K562 (cell line): ENCODE results near the gene EID2. TPM values are rescaled to one million over a fixed set of nuclear protein-coding genes. Genes with fewer than 3 reads are reported as not detected.

Experiments
- BRF1 ChIP-seq: IDR thresholded peaks from 3 replicates; pipeline ENCODE4 v1.6.1; 2011; ENCODE audit warnings: borderline replicate concordance, mild to moderate bottlenecking; ENCODE audit not compliant: insufficient read length; ENCODE audit errors: extremely low read depth
- E4F1 ChIP-seq: fragments of 250-450 bp; sonication (Bioruptor Pico); IDR thresholded peaks from 2 replicates; pipeline ENCODE4 v1.5.0; 2021; ENCODE audit warnings: mild to moderate bottlenecking, borderline replicate concordance
- ESRRB ChIP-seq: fragments of 250-450 bp; sonication (Bioruptor Pico); IDR thresholded peaks from 2 replicates; pipeline ENCODE4 v1.5.0; 2020; ENCODE audit warnings: mild to moderate bottlenecking, moderate library complexity, borderline replicate concordance
- JUN ChIP-seq, 2 experiments: sonication (generic) in 1 of 2; formaldehyde crosslinking in 1 of 2; IDR thresholded peaks; 2 replicates each; pipeline versions ENCODE4 v1.6.1 to v1.8.0; 2012 to 2022; ENCODE audit warnings: borderline replicate concordance in 2 of 2, mild to moderate bottlenecking in 2 of 2, improper control_type of control experiment in 1 of 2, low read depth in 1 of 2, low read length in 1 of 2, missing genetic modification reagents in 1 of 2
- KLF1 ChIP-seq: fragments of 450-650 bp; IDR thresholded peaks from 2 replicates; pipeline ENCODE4 v1.6.1; 2016; ENCODE audit warnings: missing genetic modification characterization, missing compliant biosample characterization
- L3MBTL2 ChIP-seq: fragments of 450-650 bp; IDR thresholded peaks from 2 replicates; pipeline ENCODE4 v1.6.1; 2016; ENCODE audit warnings: mild to moderate bottlenecking, moderate library complexity
- MYBL2 ChIP-seq, 2 experiments: fragments of 450-650 bp in 1 of 2; sonication (generic) in 1 of 2; formaldehyde crosslinking in 1 of 2; IDR thresholded peaks; 2 replicates each; pipeline versions ENCODE4 v1.6.1 to v1.8.1; 2017 to 2022; ENCODE audit warnings: borderline replicate concordance in 1 of 2, inconsistent platforms in 1 of 2, low read depth in 1 of 2, mild to moderate bottlenecking in 1 of 2, missing genetic modification reagents in 1 of 2, moderate library complexity in 1 of 2
- NBN ChIP-seq: fragments of 450-650 bp; IDR thresholded peaks from 2 replicates; pipeline ENCODE4 v1.6.1; 2016; ENCODE audit warnings: low read depth, mild to moderate bottlenecking
- NFATC3 ChIP-seq: fragments of 450-650 bp; IDR thresholded peaks from 2 replicates; pipeline ENCODE4 v1.6.1; 2017; ENCODE audit warnings: mild to moderate bottlenecking
- NR1H2 ChIP-seq: sonication (generic); formaldehyde crosslinking; IDR thresholded peaks from 2 replicates; pipeline ENCODE4 v1.4.0; 2020; ENCODE audit warnings: mild to moderate bottlenecking, missing genetic modification reagents
- PKNOX1 ChIP-seq: fragments of 450-650 bp; IDR thresholded peaks from 2 replicates; pipeline ENCODE4 v1.6.1; 2016
- RBFOX2 ChIP-seq: fragments of 200-400 bp; formaldehyde crosslinking; IDR thresholded peaks from 2 replicates; pipeline ENCODE4 v1.6.1; 2017; ENCODE audit warnings: low read depth, mild to moderate bottlenecking, low read length, moderate library complexity
- SIN3B ChIP-seq: fragments of 450-650 bp; IDR thresholded peaks from 2 replicates; pipeline ENCODE4 v1.6.1; 2017; ENCODE audit warnings: low read depth, mild to moderate bottlenecking, moderate library complexity
- SREBF2 ChIP-seq: sonication (generic); formaldehyde crosslinking; IDR thresholded peaks from 2 replicates; pipeline ENCODE4 v1.4.0; 2020; ENCODE audit warnings: mild to moderate bottlenecking, missing genetic modification reagents
- TFAM ChIP-seq: fragments of 250-450 bp; sonication (Bioruptor Pico); conservative IDR thresholded peaks from 2 replicates; pipeline ENCODE4 v1.5.0; 2021; ENCODE audit warnings: mild to moderate bottlenecking, moderate library complexity
- TFAP4 ChIP-seq: sonication (generic); formaldehyde crosslinking; IDR thresholded peaks from 2 replicates; pipeline ENCODE4 v1.8.0; 2022; ENCODE audit warnings: missing genetic modification reagents, mild to moderate bottlenecking, moderate library complexity, borderline replicate concordance
- ZNF184 ChIP-seq: sonication (generic); formaldehyde crosslinking; IDR thresholded peaks from 2 replicates; pipeline ENCODE4 v1.5.0; 2020; ENCODE audit warnings: missing genetic modification reagents
- ZNF277 ChIP-seq: fragments of 250-450 bp; sonication (Bioruptor Pico); IDR thresholded peaks from 2 replicates; pipeline ENCODE4 v1.8.0; 2022; ENCODE audit warnings: inconsistent platforms, mild to moderate bottlenecking, moderate library complexity, borderline replicate concordance
- ZNF395 ChIP-seq: fragments of 200-800 bp; sonication (Bioruptor generic); IDR thresholded peaks from 2 replicates; pipeline ENCODE4 v1.6.1; 2017; ENCODE audit warnings: missing genetic modification characterization, missing compliant biosample characterization
- polyA plus RNA-seq, 8 experiments: library from polyadenylated mRNA; depleted of rRNA in 4 of 8; stranded (reverse) in 5 of 8; unstranded in 3 of 8; fragments of >200 nt; fragmentation: Nextera tagmentation in 2 of 8; fragmentation: Illumina TruSeq in 1 of 8; extraction: Ambion mirVana in 2 of 8; extraction: Trizol in 1 of 8; gene quantifications; 2 replicates each; pipeline versions ENCODE4 v1.2.1 to v1.2.3, GENCODE V29; 2011 to 2014; ENCODE audit warnings: inconsistent platforms in 1 of 8, missing spikeins in 1 of 8
- total RNA-seq, 7 experiments: library from RNA; depleted of rRNA in 6 of 7; stranded (reverse); fragments of >200 nt in 6 of 7; fragmentation: Illumina TruSeq in 2 of 7; extraction: Trizol in 2 of 7; gene quantifications; 2 replicates each; pipeline versions ENCODE4 v1.2.1 to v1.2.3, GENCODE V29; 2011 to 2021; ENCODE audit warnings: low replicate concordance in 1 of 7

The EID2 gene
- total and polyA plus RNA-seq, 9 of the 15 experiments (the other 6 are each of a cell fraction or from before 2014, with no cell fraction given): 2.5 to 18.5 (median 11.3) TPM

- TF ChIP-seq NFATC3 (no peak), RBFOX2 (peak; percentile 70), KLF1 (peak; percentile 90), ESRRB (CRISPR knock-in tag) (no peak), SREBF2 (CRISPR knock-in tag) (no peak), L3MBTL2 (peak; percentile 100), E4F1 (CRISPR knock-in tag) (no peak), ZNF277 (CRISPR knock-in tag) (no peak), NR1H2 (CRISPR knock-in tag) (peak; percentile 50; the same call in 1 of the 2 replicates), SIN3B (peak; percentile 54), ZNF184 (CRISPR knock-in tag) (no peak), BRF1 (no peak), PKNOX1 (no peak), TFAP4 (CRISPR knock-in tag) (peak; percentile 32; the same call in 1 of the 2 replicates), MYBL2 (IDR thresholded peaks at IDR 0.05; ENCODE audit: low read depth) (no peak), MYBL2 (CRISPR knock-in tag; IDR thresholded peaks at IDR 0.05; ENCODE audit: borderline replicate concordance) (no peak), ZNF395 (CRISPR knock-in tag) (peak; percentile 56; the same call in 1 of the 2 replicates), TFAM (CRISPR knock-in tag) (no peak), JUN (IDR thresholded peaks at IDR 0.05; ENCODE audit: borderline replicate concordance, low read depth, low read length) (peak; percentile 25; the same call in 1 of the 2 replicates), JUN (CRISPR knock-in tag; IDR thresholded peaks at IDR 0.05; ENCODE audit: borderline replicate concordance) (no peak; the same call in 1 of the 2 replicates), NBN (no peak)
These were observed 32.8 kb downstream of the EID2 start (continued) for GRCh38 chr19:39506944-39507714.
